Measurements from ENCODE around the gene SLC9A7. TPM values are rescaled to one million over a fixed set of nuclear protein-coding genes. Genes with fewer than 3 reads are reported as not detected.

SLC9A7 gene
- total and polyA plus RNA-seq, 2 donors (not counting 3 experiments of a cell fraction or from before 2014, with no cell fraction given): 4.6 to 7.5 TPM

- Histone ChIP-seq H3K9me1 (replicated peaks; ENCODE audit: control insufficient read depth, extremely low read depth, insufficient read depth, low read length) (no peaks in the 10 kb centered on the region), H3K4me1 (ENCODE audit: control insufficient read depth, extremely low read depth, insufficient read depth, low read length) (peaks cover 32% of the 10 kb centered on the region), H3K9ac (replicated peaks; ENCODE audit: extremely low read depth, insufficient read depth, low read length) (no peak overlapping the region), H3K79me2 (ENCODE audit: control insufficient read depth, insufficient read depth, low read length) (no peaks in the 10 kb centered on the region), H3K36me3 (ENCODE audit: control insufficient read depth in 2 of 2, extremely low read depth in 1 of 2, insufficient read depth in 2 of 2, low read length in 2 of 2) (no peaks in the 10 kb centered on the region), H3K27ac (ENCODE audit: insufficient read depth, low read depth, low read length) (no peak overlapping the region), H2AFZ (ENCODE audit: low read depth, low read length) (no peak overlapping the region), H3K4me2 (ENCODE audit: insufficient read depth, low read length) (no peak overlapping the region), H3K9me3 (replicated peaks; ENCODE audit: control insufficient read depth, insufficient read depth, low read length) (no peaks in the 10 kb centered on the region), H4K20me1 (replicated peaks; ENCODE audit: control insufficient read depth, extremely low read depth, insufficient read depth, low read length) (no peaks in the 10 kb centered on the region), H3K27me3 (ENCODE audit: control insufficient read depth in 2 of 2, insufficient read depth in 2 of 2, low read length in 2 of 2) (no peaks in the 10 kb centered on the region), H3K4me3 (replicated peaks in 1 of 3; ENCODE audit: insufficient read depth in 1 of 3, low read depth in 1 of 3, low read length in 3 of 3) (no peak overlapping the region)
- peak; percentile 38 for FAIRE-seq
- ChIA-PET CTCF (no interaction called here), POLR2A (no interaction called here)
- TF ChIP-seq FOS (IDR thresholded peaks at IDR 0.05; ENCODE audit: borderline replicate concordance, insufficient read depth, low read length): peak; percentile 12
- no peak for TF ChIP-seq POLR2A (IDR thresholded peaks at IDR 0.05; ENCODE audit: low read depth, low read length)
- dilution Hi-C loops (cut with MboI; ENCODE audit: extremely low pct_ligation_motif_present, low sequenced_read_pairs) (no loop called here), intact Hi-C loops (cut with micrococcal nuclease) (no loop called here)
- DNase-seq (ENCODE audit: low read depth, low spot score): no peak
- BruUV-seq (replicated peaks): no TSS peak
Observed at GRCh38 chrX:46630141-46630540, 128.8 kb downstream of the SLC9A7 start.

GRCh38 chrX:46628460-46629371 is 130.2 kb downstream of the SLC9A7 start:
- Histone ChIP-seq H3K9me1 (replicated peaks; ENCODE audit: control insufficient read depth, extremely low read depth, insufficient read depth, low read length) (no peaks in the 10 kb centered on the region), H3K79me2 (ENCODE audit: control insufficient read depth, insufficient read depth, low read length) (no peaks in the 10 kb centered on the region), H3K9ac (replicated peaks; ENCODE audit: extremely low read depth, insufficient read depth, low read length) (no peak overlapping the region), H3K27me3 (ENCODE audit: control insufficient read depth in 2 of 2, insufficient read depth in 2 of 2, low read length in 2 of 2) (no peaks in the 10 kb centered on the region), H3K4me3 (replicated peaks in 1 of 3; ENCODE audit: insufficient read depth in 1 of 3, low read depth in 1 of 3, low read length in 3 of 3) (no peak overlapping the region), H3K4me2 (ENCODE audit: insufficient read depth, low read length) (no peak overlapping the region), H2AFZ (ENCODE audit: low read depth, low read length) (no peak overlapping the region), H4K20me1 (replicated peaks; ENCODE audit: control insufficient read depth, extremely low read depth, insufficient read depth, low read length) (no peaks in the 10 kb centered on the region), H3K27ac (ENCODE audit: insufficient read depth, low read depth, low read length) (peak overlapping the region; percentile 39), H3K36me3 (ENCODE audit: control insufficient read depth in 2 of 2, extremely low read depth in 1 of 2, insufficient read depth in 2 of 2, low read length in 2 of 2) (no peaks in the 10 kb centered on the region), H3K9me3 (replicated peaks; ENCODE audit: control insufficient read depth, insufficient read depth, low read length) (no peaks in the 10 kb centered on the region), H3K4me1 (ENCODE audit: control insufficient read depth, extremely low read depth, insufficient read depth, low read length) (peaks cover 32% of the 10 kb centered on the region)
- ChIA-PET POLR2A (no interaction called here), CTCF (interaction anchor here (0.6 to 2.6 kb wide), 4 partner anchors 13 to 683 kb away, joined by 3 to 7 read pairs (median 5); no protein-coding TSS in a partner anchor)
- peak; percentile 47 for DNase-seq (ENCODE audit: low read depth, low spot score)
- no TSS peak for BruUV-seq (replicated peaks)
- peak; percentile 72 for FAIRE-seq
- dilution Hi-C loops (cut with MboI; ENCODE audit: extremely low pct_ligation_motif_present, low sequenced_read_pairs): no loop called here
- TF ChIP-seq JUN (IDR thresholded peaks at IDR 0.05; ENCODE audit: borderline replicate concordance, insufficient read depth, insufficient read length, low read depth) (no peak), GATA2 (IDR thresholded peaks at IDR 0.05; ENCODE audit: insufficient read depth, insufficient read length, low read depth, low read length) (no peak), CTCF (IDR thresholded peaks at IDR 0.05; ENCODE audit: extremely low read depth in 1 of 2, insufficient read depth in 1 of 2, low read depth in 1 of 2, low read length in 2 of 2) (no peak), FOS (IDR thresholded peaks at IDR 0.05; ENCODE audit: borderline replicate concordance, insufficient read depth, low read length) (no peak), MAX (IDR thresholded peaks at IDR 0.05; ENCODE audit: insufficient read depth, insufficient read length) (no peak), POLR2AphosphoS5 (IDR thresholded peaks at IDR 0.05; ENCODE audit: insufficient read depth, low read depth, low read length) (no peak), POLR2A (IDR thresholded peaks at IDR 0.05; ENCODE audit: low read depth, low read length) (no peak), EZH2 (IDR thresholded peaks at IDR 0.05; ENCODE audit: borderline replicate concordance, low read depth, low read length, severe bottlenecking) (no peak), MYC (IDR thresholded peaks at IDR 0.05; ENCODE audit: low read depth, low read length) (no peak)
- intact Hi-C loops (cut with micrococcal nuclease): no loop called here
